Stimulated activated CD8-positive, alpha-beta memory T cell treated with anti-CD3 and anti-CD28 coated beads, Interleukin-15, amount 100 ng/mL, for 48 hours (primary cell): Measurements from ENCODE around the gene UBE3C.
"Not testable (repeated sequence)": the region's sequence is repeated elsewhere in the genome, so short reads cannot be mapped to it uniquely, and the experiment has no call there.

Experiments used
- DNase-seq, 2 donors: peaks; one replicate each; pipeline ENCODE4 v3.0.0-alpha.2; 2020; ENCODE audit warnings: low read depth in 2 of 2

Gene UBE3C

DNA sequence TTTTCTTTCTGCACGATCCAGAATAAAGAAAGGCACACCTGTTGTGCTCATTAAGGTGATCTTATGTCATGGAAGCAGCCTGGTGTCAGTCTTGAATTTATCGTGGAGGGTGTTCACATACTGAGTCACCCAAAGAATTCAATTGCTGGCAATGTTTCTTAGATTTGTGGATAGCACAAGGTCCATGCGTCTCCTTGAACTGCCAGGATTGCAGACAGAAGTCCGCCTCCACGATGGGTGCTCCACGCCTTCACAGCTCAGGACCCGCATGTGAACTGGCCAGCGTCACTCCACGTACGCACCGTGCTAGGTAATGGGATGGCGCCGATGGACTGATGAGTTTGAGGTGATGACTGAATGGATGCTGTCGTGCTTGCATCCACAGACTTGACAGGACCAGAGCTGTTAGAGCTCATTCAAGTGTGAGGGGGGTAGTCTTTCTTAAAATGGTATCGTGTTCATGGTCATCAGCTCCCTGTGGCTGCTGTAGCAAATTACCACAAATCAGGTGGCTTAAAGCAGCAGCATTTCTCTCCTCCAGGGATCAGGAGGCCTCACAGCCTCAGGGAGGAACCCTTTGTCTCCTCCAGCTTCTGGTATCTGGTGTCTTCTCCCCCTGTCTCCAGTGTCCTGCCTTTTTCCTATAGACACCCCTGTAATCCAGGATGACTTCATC lies 132.7 kb downstream of the UBE3C start:
- no peak for DNase-seq

DNA sequence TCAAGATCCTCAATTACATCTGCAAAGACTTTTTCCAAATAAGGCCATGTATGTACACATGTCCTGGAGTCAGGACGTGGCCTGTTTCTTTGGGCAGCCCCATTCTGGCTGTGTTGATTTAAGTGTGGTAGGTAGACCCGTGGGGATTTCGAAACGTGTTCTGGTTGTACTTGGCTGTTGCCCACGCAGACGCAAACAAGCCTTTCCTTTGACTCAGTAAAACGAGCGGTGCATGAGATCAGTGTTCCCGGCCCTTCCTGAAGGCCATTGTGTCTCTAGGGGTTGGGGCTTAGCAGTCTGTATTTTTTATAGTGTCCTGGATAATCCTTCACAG lies 133.2 kb downstream of the UBE3C start:
- no peak for DNase-seq

DNA sequence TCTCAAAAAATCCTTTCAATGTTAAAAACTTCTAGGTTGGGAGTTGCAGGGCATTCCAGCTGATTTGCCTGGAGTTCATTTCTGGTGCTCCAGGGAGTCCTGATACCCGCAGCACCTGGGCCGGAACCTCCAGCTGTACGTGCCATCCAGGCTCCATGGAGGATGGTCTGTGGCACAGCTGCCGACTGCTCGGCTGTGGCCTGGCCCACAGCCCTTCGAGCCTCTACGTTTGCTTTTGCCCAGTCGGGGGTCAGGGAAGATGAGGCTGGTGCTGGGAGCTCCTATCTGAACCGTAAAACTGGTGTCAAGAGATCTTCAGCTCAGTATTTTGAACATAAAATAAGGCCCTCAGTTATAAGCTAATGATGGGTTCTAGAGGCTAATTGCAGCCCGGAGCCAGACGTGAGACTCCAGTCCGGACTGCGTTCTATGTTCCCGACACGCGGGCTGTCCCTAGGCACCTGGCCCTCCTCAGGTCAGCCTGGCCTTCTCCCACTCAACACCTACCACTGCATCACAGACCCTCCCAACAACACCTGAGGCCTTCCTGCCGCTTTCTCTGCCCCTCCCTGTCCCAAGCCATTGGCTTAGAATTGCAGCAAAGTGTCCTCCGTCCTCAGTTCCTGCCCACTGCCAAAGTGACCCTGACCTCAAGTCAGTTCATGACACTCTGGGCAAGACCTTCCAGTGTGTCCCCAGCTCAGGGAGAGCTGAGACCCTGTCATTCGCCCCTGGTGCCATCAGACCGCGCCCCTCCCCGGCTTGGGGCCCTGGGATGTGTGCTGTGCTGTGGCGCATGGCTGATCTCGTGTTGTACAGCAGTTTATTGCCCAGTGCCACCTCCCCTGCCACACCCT lies 133.9 kb downstream of the UBE3C start:
- DNase-seq = no peak

DNA sequence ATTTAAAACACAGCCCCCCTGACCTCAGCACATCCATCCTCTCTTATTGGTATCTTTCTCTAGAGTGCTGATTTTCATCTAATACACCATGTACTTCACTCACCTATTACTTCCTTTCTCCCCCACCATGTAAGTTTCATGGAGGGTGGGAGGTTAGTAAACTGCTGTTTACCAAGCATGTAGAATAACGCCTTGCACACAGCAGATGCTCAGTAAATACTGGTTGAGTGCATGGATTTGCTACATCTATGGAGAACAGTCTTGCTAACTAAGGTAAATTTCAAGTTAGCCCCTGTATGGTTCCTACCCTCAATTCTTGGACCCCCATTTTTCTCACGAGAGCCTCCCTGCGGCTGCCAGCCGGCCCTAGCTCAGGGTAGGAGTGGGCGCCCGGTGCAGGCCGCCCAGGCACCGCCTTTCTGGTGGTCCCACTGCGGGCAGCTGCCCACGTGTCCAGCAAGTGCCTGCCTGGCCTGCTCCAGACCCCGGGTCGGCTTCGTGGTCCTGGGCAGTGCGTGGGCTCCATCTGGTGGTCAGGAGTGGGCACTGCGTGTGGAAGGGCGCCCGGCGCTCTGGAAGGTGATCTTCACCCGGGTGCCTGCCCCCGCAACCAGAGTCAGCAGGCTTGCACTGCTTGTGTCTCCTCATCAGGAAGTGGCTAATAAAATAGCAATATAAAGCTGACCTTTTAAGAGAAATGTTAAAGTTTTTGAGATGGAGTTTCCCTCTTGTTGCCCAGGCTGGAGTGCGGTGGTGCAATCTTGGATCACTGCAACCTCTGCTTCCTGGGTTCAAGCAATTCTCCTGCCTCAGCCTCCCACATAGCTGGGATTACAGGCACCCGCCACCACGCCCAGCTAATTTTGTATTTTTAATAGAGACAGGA lies 134.7 kb downstream of the UBE3C start:
- peak; percentile 45 to 50 for DNase-seq

DNA sequence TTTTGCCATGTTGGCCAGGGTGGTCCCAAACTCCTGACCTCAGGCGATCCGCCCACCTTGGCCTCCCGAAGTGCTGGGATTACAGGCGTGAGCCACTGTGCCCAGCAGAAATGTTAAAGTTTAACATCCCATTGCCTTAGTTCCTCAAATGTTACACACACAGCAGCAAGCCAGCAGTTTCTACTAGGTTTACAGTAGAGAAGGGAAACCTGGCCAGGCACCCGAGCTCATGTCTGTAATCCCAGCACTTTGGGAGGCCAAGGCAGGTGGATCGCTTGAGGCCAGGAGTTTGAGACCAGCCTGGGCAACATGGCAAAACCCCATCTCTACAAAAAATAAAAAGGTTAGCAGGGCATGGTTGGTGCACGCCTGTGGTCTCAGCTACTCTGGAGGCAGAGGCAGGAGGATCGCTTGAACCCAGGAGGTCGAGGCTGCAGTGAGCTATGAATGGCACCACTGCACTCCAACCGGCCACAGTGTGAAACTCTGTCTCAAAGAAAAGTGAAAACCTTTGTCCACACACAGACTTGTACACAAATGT lies 135.4 kb downstream of the UBE3C start:
- DNase-seq = not testable (repeated sequence)

DNA sequence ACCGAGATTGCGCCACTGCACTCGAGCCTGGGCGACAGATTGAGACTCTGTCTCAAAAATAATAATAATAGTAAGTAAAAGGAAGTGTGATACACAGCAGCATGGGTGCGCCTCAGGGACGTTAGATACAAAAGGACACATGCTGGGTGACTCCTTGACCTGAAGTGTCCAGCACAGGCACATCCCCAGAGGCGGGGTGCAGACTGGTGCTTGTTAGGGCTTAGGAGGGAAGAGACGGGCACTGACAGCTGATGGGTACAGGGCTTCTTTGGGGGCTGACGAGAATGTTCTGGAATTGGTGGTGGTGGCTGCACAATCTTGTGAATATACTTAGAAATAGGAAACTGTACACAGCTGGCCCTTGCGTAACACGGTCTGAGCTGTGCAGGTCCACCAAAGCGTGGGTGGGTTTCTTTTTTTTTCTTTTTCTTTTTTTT lies 136.3 kb downstream of the UBE3C start:
- no peak for DNase-seq

DNA sequence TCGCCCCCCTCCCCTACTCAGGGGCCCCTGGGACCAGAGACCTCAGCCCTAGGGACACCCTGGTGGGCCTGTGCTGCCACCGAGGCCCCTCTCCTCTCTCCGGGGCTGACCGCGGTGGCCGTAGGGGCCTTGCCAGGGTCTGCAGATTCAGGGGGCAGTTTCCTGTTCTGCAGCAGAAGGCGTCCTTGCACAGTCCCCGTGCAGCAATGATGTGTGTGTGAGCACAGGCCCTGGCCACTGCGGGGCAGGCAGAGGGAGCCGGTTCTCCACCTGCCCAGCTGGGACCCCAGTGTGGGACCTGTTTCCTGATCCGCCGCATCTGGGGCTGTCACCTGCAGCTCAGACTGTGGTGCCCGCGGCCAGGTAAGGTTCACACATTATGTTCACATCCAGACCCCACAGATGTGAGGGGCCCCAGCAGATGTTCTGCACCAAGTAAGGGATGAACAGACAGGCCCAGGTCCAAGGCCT lies 137.4 kb downstream of the UBE3C start:
- DNase-seq = no peak

DNA sequence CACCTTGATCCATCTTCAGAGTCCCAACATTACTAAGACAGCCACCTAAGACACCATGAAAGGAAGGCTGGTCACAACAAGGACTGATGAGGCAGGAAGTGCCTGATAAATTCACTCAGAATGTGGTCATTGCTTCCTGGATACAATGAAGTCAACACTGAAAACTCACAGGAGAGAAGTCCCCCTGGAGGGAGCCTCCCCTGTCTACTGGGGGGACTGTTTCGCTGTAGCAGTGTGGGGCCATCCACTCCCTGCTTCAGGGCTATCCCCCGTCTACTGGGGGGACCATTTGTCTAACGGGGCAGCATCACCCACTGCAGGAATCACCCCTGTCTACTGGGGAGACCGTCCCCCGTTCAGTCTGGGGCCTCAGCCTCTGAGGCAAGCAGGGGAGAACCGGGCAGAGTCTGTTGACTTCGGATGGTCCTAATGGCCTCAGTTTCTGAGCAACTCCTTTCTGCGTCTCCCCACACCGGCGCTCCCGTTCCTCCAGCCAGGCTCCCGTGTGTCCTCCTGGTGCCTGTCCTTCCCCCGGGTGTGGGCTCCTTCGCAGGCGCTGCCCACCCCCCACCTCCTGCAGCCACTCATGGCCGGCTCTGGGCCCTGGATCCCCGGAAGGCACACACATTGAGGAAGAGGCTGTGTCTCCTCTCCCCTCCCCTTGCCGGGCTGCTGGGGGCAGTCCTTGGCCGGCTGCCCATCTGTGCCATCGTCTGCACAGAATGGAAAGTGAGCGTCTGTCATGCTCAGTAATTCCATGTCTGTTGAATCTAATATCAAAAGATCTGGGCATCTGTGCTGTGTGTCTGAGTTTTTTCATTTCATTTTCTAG lies 138.2 kb downstream of the UBE3C start:
- DNase-seq = no peak

DNA sequence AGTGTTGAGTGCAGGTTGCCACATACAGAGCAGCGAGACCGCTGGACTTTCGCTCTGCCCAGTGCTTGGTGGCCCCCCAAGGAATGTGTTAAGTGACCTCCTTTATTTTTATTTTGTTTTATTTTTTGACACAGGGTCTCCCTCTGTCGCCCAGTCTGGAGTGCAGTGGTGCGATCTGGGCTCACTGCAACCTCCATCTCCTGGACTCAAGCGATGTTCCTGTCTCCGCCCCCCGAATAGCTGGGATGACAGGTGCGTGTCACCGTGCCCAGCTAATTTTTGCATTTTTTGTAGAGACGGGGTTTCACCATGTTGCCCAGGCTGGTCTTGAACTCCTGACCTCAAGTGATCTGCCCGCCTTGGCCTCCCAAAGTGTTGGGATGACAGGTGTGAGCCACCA lies 138.8 kb downstream of the UBE3C start:
- DNase-seq = not testable (repeated sequence)

DNA sequence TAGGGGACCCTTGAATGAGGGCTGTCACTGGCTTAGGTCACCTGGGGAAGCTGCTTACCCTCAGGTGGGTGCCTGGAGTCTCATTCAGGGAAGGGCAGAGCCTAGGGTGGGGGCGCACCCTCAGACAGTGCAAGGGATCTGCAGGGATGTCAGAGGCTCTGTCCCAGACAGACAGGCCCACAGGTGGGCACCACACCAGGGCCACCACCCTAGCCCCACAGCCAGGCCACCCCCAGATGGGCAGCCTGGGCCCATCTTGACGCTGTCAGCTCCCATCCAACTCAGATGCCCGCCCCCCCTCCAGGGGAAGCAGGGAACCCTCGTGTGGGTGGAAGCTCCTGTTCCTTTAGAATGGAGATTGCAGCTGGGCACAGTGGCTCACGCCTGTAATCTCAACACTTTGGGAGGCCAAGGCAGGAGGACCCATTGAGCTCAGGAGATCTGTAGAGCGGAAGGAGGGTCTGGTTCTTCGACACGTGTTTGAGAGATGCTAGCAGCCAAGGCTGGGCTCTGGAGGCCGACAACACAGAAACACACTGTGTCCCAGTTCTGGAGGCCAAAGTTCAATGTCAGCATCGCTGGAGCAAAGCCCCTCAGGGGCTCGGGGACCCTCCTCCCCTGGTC lies 139.6 kb downstream of the UBE3C start:
- no peak for DNase-seq

DNA sequence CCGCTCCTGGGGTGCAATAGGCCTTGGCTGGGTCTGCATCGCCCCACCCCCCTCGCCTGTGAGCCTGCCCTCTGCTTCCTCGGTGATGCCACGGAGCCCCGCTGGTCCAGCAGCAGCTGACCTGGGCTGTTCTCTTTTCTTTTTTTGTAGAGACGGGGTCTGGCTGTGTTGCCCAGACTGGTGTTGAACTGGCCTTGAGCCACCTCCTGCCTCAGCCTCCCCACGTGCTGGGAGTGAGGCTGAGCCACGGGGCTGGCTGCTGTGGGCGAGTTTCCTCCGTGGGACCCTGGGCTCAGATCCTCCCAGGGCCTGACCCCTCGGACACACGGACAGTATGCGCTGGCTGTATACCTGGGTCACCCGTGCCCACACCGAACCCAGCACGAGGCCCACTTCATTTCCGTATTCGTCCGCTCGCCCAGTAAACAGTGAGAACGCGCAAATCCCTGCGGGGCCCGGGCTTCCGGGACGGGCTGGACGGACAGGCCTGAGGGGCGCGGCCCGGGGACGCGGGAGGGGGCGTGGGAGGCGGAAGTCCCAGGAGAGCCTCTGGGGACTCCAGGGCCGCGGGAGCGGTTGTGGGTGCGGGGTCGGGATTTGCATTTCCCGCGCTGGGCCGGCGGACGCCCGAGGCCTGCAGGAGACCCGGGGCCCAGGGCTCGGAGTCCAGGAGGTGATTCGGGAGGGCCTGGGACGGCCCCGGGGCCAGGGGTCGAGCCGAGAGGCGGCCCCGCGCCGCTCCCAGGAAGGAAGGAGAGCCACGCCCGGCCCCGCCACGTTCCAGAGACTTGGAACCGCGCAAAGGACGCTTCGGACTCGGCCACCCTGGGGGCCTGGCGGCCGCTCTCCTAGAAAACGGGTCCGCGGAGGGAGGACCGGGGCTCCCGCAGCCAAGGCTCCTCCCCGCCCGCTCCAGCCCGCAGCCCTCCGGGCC lies 140.3 kb downstream of the UBE3C start:
- DNase-seq = no peak

DNA sequence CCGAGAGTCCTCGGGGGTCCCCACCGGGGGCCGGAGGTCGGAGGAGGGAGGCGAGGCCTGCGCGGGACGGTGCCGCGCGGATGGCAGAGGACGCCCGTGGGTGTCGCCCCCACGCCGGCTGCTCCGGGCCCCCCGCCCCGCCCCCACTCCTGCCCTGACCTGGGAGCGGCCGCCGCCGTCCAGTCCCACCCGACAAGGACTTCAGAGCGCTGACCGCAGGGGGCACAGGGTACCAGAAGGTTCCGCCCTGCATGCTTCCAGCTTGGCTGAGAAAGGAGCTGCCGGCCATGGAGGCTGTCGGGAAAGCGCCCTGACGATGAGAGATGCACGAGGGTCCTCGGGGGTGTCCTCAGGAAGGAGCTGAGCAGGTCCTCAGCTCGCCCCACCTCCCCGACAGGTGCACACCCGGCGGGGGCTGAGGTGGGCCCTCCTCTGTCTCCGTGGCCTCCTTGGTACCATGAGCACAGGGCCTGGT lies 141.1 kb downstream of the UBE3C start:
- DNase-seq = no peak

DNA sequence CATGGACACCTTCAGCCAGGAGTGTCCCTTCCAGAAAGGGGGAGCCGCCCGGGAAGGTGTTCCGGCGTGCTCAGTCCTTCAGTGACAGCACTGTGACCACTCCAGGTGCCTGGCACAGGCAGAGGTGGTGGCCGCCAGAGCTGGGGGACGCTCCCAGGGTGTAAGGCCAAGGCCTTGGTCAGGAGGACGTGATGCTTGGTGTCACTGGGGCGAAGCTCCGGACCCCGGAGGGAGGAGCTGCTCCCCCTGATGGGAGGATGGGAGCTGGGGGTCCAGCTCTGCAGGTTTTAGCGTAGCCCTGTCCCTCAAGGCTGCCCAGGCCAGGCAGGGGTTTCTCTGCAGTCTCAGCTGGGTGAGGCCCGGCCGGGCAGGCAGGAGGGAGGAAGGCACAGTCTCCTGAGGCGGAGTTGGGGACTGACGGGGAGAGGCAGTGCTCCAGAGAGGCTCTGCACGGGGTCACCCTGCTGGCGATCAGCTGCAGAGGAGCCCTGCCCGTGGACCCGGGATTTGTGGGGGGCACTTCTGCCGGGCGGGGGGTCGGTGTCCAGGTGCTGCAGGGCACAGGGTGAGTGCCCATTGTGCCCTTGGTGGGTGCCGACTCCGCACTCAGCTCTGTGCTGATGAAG lies 141.6 kb downstream of the UBE3C start:
- no peak for DNase-seq

DNA sequence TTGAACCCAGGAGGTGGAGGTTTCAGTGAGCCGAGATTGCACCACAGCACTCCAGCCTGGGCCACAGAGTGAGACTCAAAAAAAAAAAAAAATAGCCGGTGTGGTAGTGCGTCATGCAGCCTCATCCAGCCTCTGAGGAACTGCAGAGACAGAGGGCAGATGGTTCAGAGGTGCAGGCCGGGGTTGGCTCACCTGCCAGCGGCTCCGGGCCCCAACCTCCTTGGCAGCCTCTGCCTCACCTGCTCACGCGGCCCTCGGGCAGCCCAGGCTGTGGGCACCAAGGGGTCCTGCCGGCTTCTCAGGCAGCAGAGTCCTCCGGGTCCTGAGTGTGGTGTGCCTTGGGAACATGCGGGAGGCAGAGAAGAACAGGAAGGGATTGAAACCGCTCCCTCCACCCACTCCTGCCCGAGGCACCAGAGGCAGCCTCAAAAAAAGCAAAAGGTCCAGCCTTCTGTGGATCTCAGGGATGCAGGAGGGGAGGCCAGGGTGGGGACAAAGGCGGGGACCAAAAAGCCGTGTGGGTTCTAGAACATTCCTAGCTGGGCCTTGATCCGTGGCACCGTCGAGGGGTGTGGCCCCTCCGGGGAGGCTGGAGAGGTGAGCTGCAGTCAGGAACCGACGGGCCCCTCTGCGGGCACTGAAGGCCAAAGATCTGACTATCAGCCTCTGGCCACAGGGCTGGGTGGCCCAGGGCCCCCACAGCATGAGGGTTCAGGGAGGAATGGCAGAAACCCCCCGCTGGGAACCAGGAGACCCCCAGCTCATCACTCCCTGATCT lies 142.7 kb downstream of the UBE3C start:
- no peak for DNase-seq

DNA sequence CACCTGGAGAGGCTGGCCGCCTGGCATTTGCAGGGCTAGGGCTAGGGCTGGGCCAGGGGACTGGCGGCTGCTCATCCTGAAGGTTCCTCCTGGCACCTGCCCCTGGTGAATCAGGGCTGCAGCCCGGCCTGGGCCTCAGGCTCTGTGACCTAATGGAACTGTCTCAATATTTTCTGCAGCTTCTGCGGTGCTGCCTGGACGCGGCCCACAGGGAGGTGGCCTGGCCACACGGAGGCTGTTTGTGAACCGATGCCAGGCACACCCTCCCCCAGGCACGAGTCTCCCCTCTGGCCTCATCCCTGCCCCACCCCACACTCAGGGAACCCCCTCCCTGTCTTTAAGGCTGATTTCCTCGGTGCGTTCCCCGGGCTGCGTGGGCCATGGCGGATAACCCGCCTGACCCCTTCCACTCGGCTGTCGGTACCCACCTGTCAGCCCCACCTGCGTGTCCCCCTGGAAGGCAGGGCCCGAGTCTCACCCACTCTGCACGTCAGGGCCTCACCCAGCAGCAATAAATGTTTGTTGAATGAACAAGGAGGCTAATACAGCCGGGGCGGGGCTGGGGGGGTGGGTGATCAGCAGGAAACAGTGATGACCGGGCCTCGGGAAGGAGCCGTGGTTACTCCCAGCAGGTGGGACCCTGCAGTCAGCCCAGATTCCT lies 143.5 kb downstream of the UBE3C start:
- no peak for DNase-seq

DNA sequence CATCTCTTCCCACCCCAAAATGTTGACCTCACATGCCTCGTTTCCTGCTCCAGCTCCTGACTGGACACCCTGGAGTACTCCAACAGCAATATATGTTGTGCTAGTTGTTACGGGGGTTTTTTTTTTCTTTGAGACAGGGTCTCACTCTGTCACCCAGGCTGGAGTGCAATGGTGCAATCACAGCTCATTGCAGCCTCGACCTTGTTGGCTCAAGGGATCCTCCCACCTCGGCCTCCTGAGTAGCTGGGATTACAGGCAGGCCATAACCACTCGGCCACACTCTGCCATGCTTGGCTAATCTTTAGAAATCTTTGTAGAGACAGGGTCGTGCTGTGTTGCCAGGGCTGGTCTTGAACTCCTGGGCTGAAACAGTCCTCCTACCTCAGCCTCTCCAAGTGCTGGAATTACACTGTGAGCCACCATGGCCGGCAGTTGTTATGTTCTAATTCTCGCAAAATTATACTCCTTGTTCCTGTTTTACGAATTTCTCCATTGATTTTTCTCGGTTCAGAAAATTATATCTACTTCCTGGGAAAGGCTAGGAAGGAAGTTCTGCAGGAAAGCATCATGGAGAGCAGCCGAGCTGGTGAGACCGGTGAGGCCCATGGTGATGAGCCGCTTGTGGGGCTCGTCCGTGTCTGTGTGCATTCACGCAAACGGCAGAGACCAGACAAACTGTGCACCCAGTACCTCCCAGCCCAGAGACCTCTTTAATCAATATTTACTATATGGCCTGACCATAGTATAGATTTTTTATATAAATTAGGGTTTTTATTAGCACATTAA lies 145.7 kb downstream of the UBE3C start:
- DNase-seq = no peak
